Measurements from ENCODE around the gene TAF4.
"Not testable (repeated sequence)": the region's sequence is repeated elsewhere in the genome, so short reads cannot be mapped to it uniquely, and the experiment has no call there.

The TAF4 gene

GRCh38 chr20:61977419-61977786, 88.3 kb downstream of the TAF4 start:
- Histone ChIP-seq H3K4me3 (ENCODE audit: low read depth, low read length) (no peak overlapping the region), H3K4me1 (ENCODE audit: control insufficient read depth, insufficient read depth, low read length, unreplicated experiment) (no peaks in the 10 kb centered on the region), H3K79me2 (ENCODE audit: control insufficient read depth, insufficient read depth, low read length, unreplicated experiment) (no peaks in the 10 kb centered on the region), H3K27ac (ENCODE audit: low read depth, low read length) (no peak overlapping the region), H3K27me3 (ENCODE audit: insufficient read depth, low read length) (no peaks in the 10 kb centered on the region), H3K36me3 (ENCODE audit: insufficient read depth, low read length) (peaks cover 11% of the 10 kb centered on the region; the same call in 1 of the 2 replicates), H2AFZ (ENCODE audit: low read length, unreplicated experiment) (no peak overlapping the region)

- no peaks in the 10 kb centered on the region for H3K79me2 ChIP-seq (ENCODE audit: control insufficient read depth, insufficient read depth, low read length, unreplicated experiment)
- no peaks in the 10 kb centered on the region for H3K27me3 ChIP-seq (ENCODE audit: insufficient read depth, low read length)
- peaks cover 13% of the 10 kb centered on the region; the same call in 1 of the 2 replicates for H3K36me3 ChIP-seq (ENCODE audit: insufficient read depth, low read length)
- H3K4me1 ChIP-seq (ENCODE audit: control insufficient read depth, insufficient read depth, low read length, unreplicated experiment): no peaks in the 10 kb centered on the region
- H3K4me3 ChIP-seq (ENCODE audit: low read depth, low read length): no peak overlapping the region
- no peak overlapping the region for H3K27ac ChIP-seq (ENCODE audit: low read depth, low read length)
- H2AFZ ChIP-seq (ENCODE audit: low read length, unreplicated experiment): no peak overlapping the region
Observed at GRCh38 chr20:61976644-61977418, 88.8 kb downstream of the TAF4 start.

GRCh38 chr20:61976263-61976643, 89.4 kb downstream of the TAF4 start:
- H2AFZ ChIP-seq (ENCODE audit: low read length, unreplicated experiment): no peak overlapping the region
- H3K79me2 ChIP-seq (ENCODE audit: control insufficient read depth, insufficient read depth, low read length, unreplicated experiment): no peaks in the 10 kb centered on the region
- H3K27me3 ChIP-seq (ENCODE audit: insufficient read depth, low read length): no peaks in the 10 kb centered on the region
- H3K4me1 ChIP-seq (ENCODE audit: control insufficient read depth, insufficient read depth, low read length, unreplicated experiment): no peaks in the 10 kb centered on the region
- H3K4me3 ChIP-seq (ENCODE audit: low read depth, low read length): no peak overlapping the region
- H3K36me3 ChIP-seq (ENCODE audit: insufficient read depth, low read length): peaks cover 13% of the 10 kb centered on the region; the same call in 1 of the 2 replicates
- H3K27ac ChIP-seq (ENCODE audit: low read depth, low read length): no peak overlapping the region

GRCh38 chr20:61975407-61976129, 90.1 kb downstream of the TAF4 start:
- H3K27ac ChIP-seq (ENCODE audit: low read depth, low read length): no peak overlapping the region
- H3K36me3 ChIP-seq (ENCODE audit: insufficient read depth, low read length): peaks cover 13% of the 10 kb centered on the region; the same call in 1 of the 2 replicates
- H3K4me3 ChIP-seq (ENCODE audit: low read depth, low read length): no peak overlapping the region
- H3K27me3 ChIP-seq (ENCODE audit: insufficient read depth, low read length): no peaks in the 10 kb centered on the region
- H3K4me1 ChIP-seq (ENCODE audit: control insufficient read depth, insufficient read depth, low read length, unreplicated experiment): no peaks in the 10 kb centered on the region
- H2AFZ ChIP-seq (ENCODE audit: low read length, unreplicated experiment): no peak overlapping the region
- no peaks in the 10 kb centered on the region for H3K79me2 ChIP-seq (ENCODE audit: control insufficient read depth, insufficient read depth, low read length, unreplicated experiment)

- no peak overlapping the region for H2AFZ ChIP-seq (ENCODE audit: low read length, unreplicated experiment)
- no peaks in the 10 kb centered on the region for H3K27me3 ChIP-seq (ENCODE audit: insufficient read depth, low read length)
- H3K27ac ChIP-seq (ENCODE audit: low read depth, low read length): no peak overlapping the region
- H3K79me2 ChIP-seq (ENCODE audit: control insufficient read depth, insufficient read depth, low read length, unreplicated experiment): no peaks in the 10 kb centered on the region
- peaks cover 13% of the 10 kb centered on the region; the same call in 1 of the 2 replicates for H3K36me3 ChIP-seq (ENCODE audit: insufficient read depth, low read length)
- no peak overlapping the region for H3K4me3 ChIP-seq (ENCODE audit: low read depth, low read length)
- H3K4me1 ChIP-seq (ENCODE audit: control insufficient read depth, insufficient read depth, low read length, unreplicated experiment): no peaks in the 10 kb centered on the region
Observed at GRCh38 chr20:61974357-61974665, 91.4 kb downstream of the TAF4 start.

GRCh38 chr20:61973515-61974356, 91.9 kb downstream of the TAF4 start:
- Histone ChIP-seq H3K27ac (ENCODE audit: low read depth, low read length) (no peak overlapping the region), H3K79me2 (ENCODE audit: control insufficient read depth, insufficient read depth, low read length, unreplicated experiment) (no peaks in the 10 kb centered on the region), H3K4me1 (ENCODE audit: control insufficient read depth, insufficient read depth, low read length, unreplicated experiment) (no peaks in the 10 kb centered on the region), H3K27me3 (ENCODE audit: insufficient read depth, low read length) (no peaks in the 10 kb centered on the region), H3K4me3 (ENCODE audit: low read depth, low read length) (no peak overlapping the region), H2AFZ (ENCODE audit: low read length, unreplicated experiment) (no peak overlapping the region), H3K36me3 (ENCODE audit: insufficient read depth, low read length) (peaks cover 13% of the 10 kb centered on the region; the same call in 1 of the 2 replicates)

GRCh38 chr20:61972636-61973508, 92.8 kb downstream of the TAF4 start:
- no peaks in the 10 kb centered on the region for H3K27me3 ChIP-seq (ENCODE audit: insufficient read depth, low read length)
- no peak overlapping the region for H3K27ac ChIP-seq (ENCODE audit: low read depth, low read length)
- H3K36me3 ChIP-seq (ENCODE audit: insufficient read depth, low read length): peaks cover 13% of the 10 kb centered on the region; the same call in 1 of the 2 replicates
- H3K4me1 ChIP-seq (ENCODE audit: control insufficient read depth, insufficient read depth, low read length, unreplicated experiment): no peaks in the 10 kb centered on the region
- no peak overlapping the region for H3K4me3 ChIP-seq (ENCODE audit: low read depth, low read length)
- H2AFZ ChIP-seq (ENCODE audit: low read length, unreplicated experiment): no peak overlapping the region
- H3K79me2 ChIP-seq (ENCODE audit: control insufficient read depth, insufficient read depth, low read length, unreplicated experiment): no peaks in the 10 kb centered on the region

GRCh38 chr20:61971595-61971994, 94.1 kb downstream of the TAF4 start:
- H3K79me2 ChIP-seq (ENCODE audit: control insufficient read depth, insufficient read depth, low read length, unreplicated experiment); H3K4me3 ChIP-seq (ENCODE audit: low read depth, low read length); H3K4me1 ChIP-seq (ENCODE audit: control insufficient read depth, insufficient read depth, low read length, unreplicated experiment); H2AFZ ChIP-seq (ENCODE audit: low read length, unreplicated experiment); H3K27ac ChIP-seq (ENCODE audit: low read depth, low read length); H3K27me3 ChIP-seq (ENCODE audit: insufficient read depth, low read length): not testable (repeated sequence)
- peaks cover 13% of the 10 kb centered on the region; the same call in 1 of the 2 replicates for H3K36me3 ChIP-seq (ENCODE audit: insufficient read depth, low read length)

GRCh38 chr20:61970357-61970756, 95.3 kb downstream of the TAF4 start:
- peaks cover 14% of the 10 kb centered on the region for H3K27me3 ChIP-seq (ENCODE audit: insufficient read depth, low read length)
- no peaks in the 10 kb centered on the region for H3K79me2 ChIP-seq (ENCODE audit: control insufficient read depth, insufficient read depth, low read length, unreplicated experiment)
- no peak overlapping the region for H3K4me3 ChIP-seq (ENCODE audit: low read depth, low read length)
- H3K36me3 ChIP-seq (ENCODE audit: insufficient read depth, low read length): peaks cover 13% of the 10 kb centered on the region; the same call in 1 of the 2 replicates
- no peaks in the 10 kb centered on the region for H3K4me1 ChIP-seq (ENCODE audit: control insufficient read depth, insufficient read depth, low read length, unreplicated experiment)
- H3K27ac ChIP-seq (ENCODE audit: low read depth, low read length): no peak overlapping the region
- no peak overlapping the region for H2AFZ ChIP-seq (ENCODE audit: low read length, unreplicated experiment)

- H3K27ac ChIP-seq (ENCODE audit: low read depth, low read length): no peak overlapping the region
- H3K79me2 ChIP-seq (ENCODE audit: control insufficient read depth, insufficient read depth, low read length, unreplicated experiment): no peaks in the 10 kb centered on the region
- no peak overlapping the region for H3K4me3 ChIP-seq (ENCODE audit: low read depth, low read length)
- no peak overlapping the region for H2AFZ ChIP-seq (ENCODE audit: low read length, unreplicated experiment)
- no peaks in the 10 kb centered on the region for H3K4me1 ChIP-seq (ENCODE audit: control insufficient read depth, insufficient read depth, low read length, unreplicated experiment)
- peaks cover 20% of the 10 kb centered on the region for H3K27me3 ChIP-seq (ENCODE audit: insufficient read depth, low read length)
- peaks cover 13% of the 10 kb centered on the region; the same call in 1 of the 2 replicates for H3K36me3 ChIP-seq (ENCODE audit: insufficient read depth, low read length)
Observed at GRCh38 chr20:61969806-61970205, 95.9 kb downstream of the TAF4 start.

All from ACC112 (cell line).